ENCODE data around the gene OLA1.

Gene OLA1

GRCh38 chr2:174112073-174112472 is 136.3 kb downstream of the OLA1 start:
- no peak for FAIRE-seq

GRCh38 chr2:174108579-174108978 is 139.8 kb downstream of the OLA1 start:
- FAIRE-seq: no peak

GRCh38 chr2:174106736-174107135 is 141.6 kb downstream of the OLA1 start:
- FAIRE-seq: no peak

- no peak for FAIRE-seq
Measured at GRCh38 chr2:174094542-174094941, 153.8 kb downstream of the OLA1 start.

- no peak for FAIRE-seq
Measured at GRCh38 chr2:174090476-174090875, 157.9 kb downstream of the OLA1 start.

GRCh38 chr2:174088706-174089460 is 159.4 kb downstream of the OLA1 start:
- FAIRE-seq: no peak

- FAIRE-seq: no peak
Measured at GRCh38 chr2:174086708-174087107, 161.6 kb downstream of the OLA1 start.

GRCh38 chr2:174085781-174086180 is 162.6 kb downstream of the OLA1 start:
- FAIRE-seq: no peak

- FAIRE-seq: no peak
Measured at GRCh38 chr2:174083843-174084458, 164.4 kb downstream of the OLA1 start.

GRCh38 chr2:174080672-174081121 is 167.6 kb downstream of the OLA1 start:
- FAIRE-seq: no peak

GRCh38 chr2:174078275-174078674 is 170.1 kb downstream of the OLA1 start:
- FAIRE-seq: peak; percentile 91

GRCh38 chr2:174076975-174077374 is 171.4 kb downstream of the OLA1 start:
- FAIRE-seq: no peak

- FAIRE-seq: no peak
Measured at GRCh38 chr2:174076040-174076439, 172.3 kb downstream of the OLA1 start.

GRCh38 chr2:174074831-174075230 is 173.5 kb downstream of the OLA1 start:
- FAIRE-seq: no peak

- FAIRE-seq: no peak
Measured at GRCh38 chr2:174072857-174073256, 175.5 kb downstream of the OLA1 start.

GRCh38 chr2:174072069-174072468 is 176.3 kb downstream of the OLA1 start:
- FAIRE-seq: no peak

- FAIRE-seq: no peak
Measured at GRCh38 chr2:174071321-174071720, 177.0 kb downstream of the OLA1 start.

- no peak for FAIRE-seq
Measured at GRCh38 chr2:174070281-174070680, 178.1 kb downstream of the OLA1 start.

GRCh38 chr2:174067815-174068214 is 180.5 kb downstream of the OLA1 start:
- no peak for FAIRE-seq

- FAIRE-seq: peak; percentile 26
Measured at GRCh38 chr2:174066871-174067270, 181.5 kb downstream of the OLA1 start.

GRCh38 chr2:174063492-174064092 is 184.7 kb downstream of the OLA1 start:
- no peak for FAIRE-seq

GRCh38 chr2:174062934-174063333 is 185.4 kb downstream of the OLA1 start:
- FAIRE-seq: peak; percentile 62

GRCh38 chr2:174059884-174060244 is 188.5 kb downstream of the OLA1 start:
- FAIRE-seq: no peak

GRCh38 chr2:174059178-174059883 is 189.0 kb downstream of the OLA1 start:
- no peak for FAIRE-seq
